ENCODE measurements around the gene SIMC1.
"Not testable (repeated sequence)": the region's sequence is repeated elsewhere in the genome, so short reads cannot be mapped to it uniquely, and the experiment has no call there.

The SIMC1 gene

GRCh38 chr5:176237971-176238644, at the start of gene SIMC1:
Gene SIMC1 (plus strand): TSS chr5:176238424. CDS start chr5:176238509, 85 bp downstream.
- DNase-seq (ENCODE audit: low spot score): not testable (repeated sequence)

- DNase-seq (ENCODE audit: low spot score): no peak
These were observed 49.6 kb upstream of the SIMC1 start for GRCh38 chr5:176188506-176189193.

GRCh38 chr5:176189857-176190256, 48.4 kb upstream of the SIMC1 start:
- DNase-seq (ENCODE audit: low spot score): no peak

GRCh38 chr5:176190886-176191755, 47.1 kb upstream of the SIMC1 start:
- DNase-seq (ENCODE audit: low spot score): no peak

- DNase-seq (ENCODE audit: low spot score): no peak
These were observed 46.0 kb upstream of the SIMC1 start for GRCh38 chr5:176192094-176192721.

- DNase-seq (ENCODE audit: low spot score): not testable (repeated sequence)
These were observed 45.5 kb upstream of the SIMC1 start for GRCh38 chr5:176192722-176193117.

- not testable (repeated sequence) for DNase-seq (ENCODE audit: low spot score)
These were observed 44.6 kb upstream of the SIMC1 start for GRCh38 chr5:176193636-176194035.

- not testable (repeated sequence) for DNase-seq (ENCODE audit: low spot score)
These were observed 43.8 kb upstream of the SIMC1 start for GRCh38 chr5:176194238-176195083.

- DNase-seq (ENCODE audit: low spot score): not testable (repeated sequence)
These were observed 43.2 kb upstream of the SIMC1 start for GRCh38 chr5:176195084-176195413.

GRCh38 chr5:176195487-176196207, 42.6 kb upstream of the SIMC1 start:
- DNase-seq (ENCODE audit: low spot score): not testable (repeated sequence)

- DNase-seq (ENCODE audit: low spot score): not testable (repeated sequence)
These were observed 41.4 kb upstream of the SIMC1 start for GRCh38 chr5:176196781-176197180.

- not testable (repeated sequence) for DNase-seq (ENCODE audit: low spot score)
These were observed 40.9 kb upstream of the SIMC1 start for GRCh38 chr5:176197234-176197858.

GRCh38 chr5:176198299-176198698, 39.9 kb upstream of the SIMC1 start:
- DNase-seq (ENCODE audit: low spot score): not testable (repeated sequence)

GRCh38 chr5:176198991-176199733, 39.1 kb upstream of the SIMC1 start:
- DNase-seq (ENCODE audit: low spot score): not testable (repeated sequence)

GRCh38 chr5:176199803-176200399, 38.3 kb upstream of the SIMC1 start:
- DNase-seq (ENCODE audit: low spot score): not testable (repeated sequence)

GRCh38 chr5:176201811-176202210, 36.4 kb upstream of the SIMC1 start:
- no peak for DNase-seq (ENCODE audit: low spot score)

- no peak for DNase-seq (ENCODE audit: low spot score)
These were observed 35.1 kb upstream of the SIMC1 start for GRCh38 chr5:176203086-176203485.

GRCh38 chr5:176203535-176203934, 34.7 kb upstream of the SIMC1 start:
- DNase-seq (ENCODE audit: low spot score): not testable (repeated sequence)

Measured in pons (tissue), 1 donor.